HG02678 (cell line): ENCODE measurements around the gene ADAMTS12.
"Not testable (repeated sequence)": the region's sequence is repeated elsewhere in the genome, so short reads cannot be mapped to it uniquely, and the experiment has no call there.

ENCODE experiments used
- ATAC-seq: cut with Tn5 transposase; IDR thresholded peaks from one replicate; pipeline ENCODE4 v1.9.1; 2021; ENCODE audit warnings: mild to moderate bottlenecking, moderate library complexity; ENCODE audit not compliant: unreplicated experiment

The ADAMTS12 gene

GRCh38 chr5:33914844-33915243 lies 23.1 kb upstream of the ADAMTS12 start:
- ATAC-seq, result not testable (repeated sequence)

- not testable (repeated sequence) for ATAC-seq
Observed at GRCh38 chr5:33906248-33906647, 14.5 kb upstream of the ADAMTS12 start.

DNA sequence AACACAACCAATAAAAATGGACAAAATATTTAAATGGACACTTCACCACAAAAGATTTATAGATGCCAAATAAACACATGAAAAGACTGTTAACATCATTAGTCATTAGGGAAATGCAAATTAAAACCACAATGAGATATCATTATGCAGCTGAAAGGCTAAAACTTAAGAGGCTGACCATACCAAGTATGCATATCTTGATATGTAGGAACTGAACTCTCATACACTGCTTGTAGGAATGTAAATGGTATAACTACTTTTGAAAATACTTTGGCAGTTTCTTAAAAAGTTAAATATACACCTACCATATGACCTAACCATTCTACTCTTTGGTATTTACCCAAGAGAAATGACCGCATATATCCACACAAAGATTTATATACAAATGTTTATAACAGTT lies 13.6 kb upstream of the ADAMTS12 start:
- ATAC-seq, result no peak

GRCh38 chr5:33903118-33903517 lies 11.3 kb upstream of the ADAMTS12 start:
- ATAC-seq, result no peak

GRCh38 chr5:33901156-33901555 lies 9.4 kb upstream of the ADAMTS12 start:
- ATAC-seq, result no peak

GRCh38 chr5:33894566-33894965 lies 2.8 kb upstream of the ADAMTS12 start:
- no peak for ATAC-seq

DNA sequence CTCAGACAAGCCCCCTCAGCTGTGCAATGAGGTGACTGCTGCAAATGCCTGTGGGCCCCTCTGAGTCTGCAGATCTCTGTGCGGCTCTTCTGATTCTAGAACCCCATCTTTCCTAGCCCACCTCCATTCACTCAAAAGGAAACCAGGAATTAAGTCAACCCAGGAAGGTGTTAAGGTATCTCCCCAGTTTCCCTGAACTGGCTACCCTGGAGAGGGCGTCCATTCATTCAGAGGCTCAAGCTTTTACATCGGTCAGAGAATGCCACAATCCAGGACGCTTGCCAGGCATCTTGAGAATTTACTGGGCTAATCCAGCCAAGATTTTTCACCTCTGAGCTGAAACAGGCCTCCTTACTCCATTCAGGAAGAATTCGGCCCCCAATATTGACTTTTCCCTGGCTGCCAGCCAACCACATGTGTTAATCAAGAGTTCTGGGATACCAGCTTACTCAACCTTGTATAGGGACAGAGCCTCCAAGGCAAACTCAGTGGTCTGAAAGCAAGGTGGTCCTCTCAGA lies 889 bp upstream of the ADAMTS12 start:
- no peak for ATAC-seq

DNA sequence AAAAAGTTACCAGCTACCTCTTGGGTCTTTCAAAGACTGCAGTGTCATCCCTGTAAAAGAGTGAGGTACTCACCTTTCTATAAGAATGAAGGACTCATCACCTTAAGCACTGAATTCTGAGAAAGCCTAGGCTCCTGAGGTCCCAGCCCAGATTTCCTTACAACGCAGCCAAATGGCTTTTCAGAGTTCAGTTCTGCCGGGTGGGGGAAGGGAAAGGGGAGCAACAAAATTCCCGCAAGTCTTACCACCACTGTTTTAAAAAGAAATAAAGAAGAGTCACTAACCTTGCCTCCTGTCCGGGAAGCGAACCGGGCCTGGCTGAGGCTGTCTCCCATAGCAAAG lies 373 bp downstream of the ADAMTS12 start:
- ATAC-seq, result no peak

DNA sequence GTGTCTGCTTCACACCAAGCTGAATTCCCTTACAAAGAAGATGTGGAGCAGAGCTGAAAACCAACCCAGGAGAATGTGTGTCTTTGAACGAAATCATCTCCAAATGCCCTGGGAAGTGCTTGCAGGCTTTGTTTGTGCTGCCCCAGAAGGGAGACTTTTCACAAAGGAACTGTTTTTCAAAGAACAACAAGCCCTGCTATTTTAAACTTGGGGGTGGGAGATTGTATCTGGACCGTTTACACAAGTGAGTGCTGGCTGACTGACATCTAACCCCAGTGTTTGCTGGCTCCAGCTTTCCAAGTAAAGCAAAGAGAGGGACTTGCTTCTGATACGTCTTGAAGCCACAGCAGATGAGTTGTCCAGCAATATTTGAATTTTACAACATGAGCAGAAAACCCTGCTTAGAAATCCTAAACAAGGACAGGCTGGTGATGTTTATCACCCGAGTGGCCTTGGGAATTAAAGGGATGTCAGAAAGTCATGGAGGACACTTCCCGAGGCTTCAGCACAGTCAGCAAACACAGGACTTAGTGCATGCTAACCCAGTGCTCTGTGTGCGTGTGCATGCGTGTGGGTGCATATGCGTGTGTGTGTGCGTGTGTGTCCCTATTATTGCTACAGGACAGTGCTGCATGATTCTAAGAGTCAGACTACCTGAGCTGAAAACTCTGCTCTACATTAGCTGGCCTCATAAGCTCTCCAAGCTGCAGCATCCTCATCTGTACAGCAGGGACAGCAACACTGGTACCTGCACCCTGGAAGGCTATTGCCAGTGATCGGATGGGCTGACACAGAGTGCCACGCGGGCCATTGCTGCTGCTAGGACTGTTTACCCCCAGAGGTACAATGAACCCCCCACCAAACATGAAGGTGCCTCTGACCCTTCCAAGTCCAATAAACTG lies 1.4 kb downstream of the ADAMTS12 start:
- no peak for ATAC-seq

- no peak for ATAC-seq
Observed at GRCh38 chr5:33888587-33888986, 3.2 kb downstream of the ADAMTS12 start.

GRCh38 chr5:33887268-33887667 lies 4.5 kb downstream of the ADAMTS12 start:
- ATAC-seq, result no peak

GRCh38 chr5:33886283-33886682 lies 5.5 kb downstream of the ADAMTS12 start:
- ATAC-seq, result no peak

GRCh38 chr5:33885679-33886078 lies 6.1 kb downstream of the ADAMTS12 start:
- ATAC-seq, result no peak

GRCh38 chr5:33883482-33883881 lies 8.3 kb downstream of the ADAMTS12 start:
- no peak for ATAC-seq

- ATAC-seq, result no peak
Observed at GRCh38 chr5:33880319-33880718, 11.5 kb downstream of the ADAMTS12 start.

DNA sequence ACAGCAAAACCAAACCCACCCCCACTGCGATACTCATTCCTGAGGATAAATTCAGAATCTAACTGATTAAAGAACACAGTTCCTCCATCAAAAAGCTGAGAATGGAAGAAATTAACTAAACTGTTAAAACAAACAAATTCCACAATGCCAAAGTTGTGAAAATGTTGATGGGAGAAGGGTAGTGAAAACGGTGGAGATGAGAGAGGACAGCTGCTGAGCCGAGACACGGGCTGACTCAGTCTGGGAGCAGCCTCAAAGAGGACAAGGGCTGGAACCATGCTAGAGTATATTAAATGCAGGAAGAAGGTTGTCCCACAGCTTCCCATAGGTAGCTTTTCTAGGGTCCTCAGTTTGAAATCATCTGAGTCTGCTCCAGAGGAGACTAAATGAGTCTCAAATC lies 14.3 kb downstream of the ADAMTS12 start:
- no peak for ATAC-seq

DNA sequence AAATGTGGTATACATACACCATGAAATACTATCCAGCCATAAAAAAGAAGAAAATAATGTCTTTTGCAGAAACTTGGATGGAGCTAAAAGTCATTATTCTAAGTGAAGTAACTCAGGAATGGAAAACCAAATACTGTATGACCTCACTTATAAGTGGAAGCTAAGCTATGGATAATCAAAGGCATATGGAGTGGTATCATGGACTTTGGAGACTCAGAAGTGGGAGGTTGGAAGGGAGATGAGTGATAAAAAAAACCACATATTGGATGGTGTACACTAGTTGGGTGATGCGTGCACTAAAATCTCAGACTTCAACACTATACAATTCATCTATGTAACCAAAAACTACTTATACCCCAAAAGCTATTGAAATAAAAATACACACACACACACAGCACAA lies 24.5 kb downstream of the ADAMTS12 start:
- ATAC-seq, result no peak

- not testable (repeated sequence) for ATAC-seq
Observed at GRCh38 chr5:33859177-33859576, 32.6 kb downstream of the ADAMTS12 start.

DNA sequence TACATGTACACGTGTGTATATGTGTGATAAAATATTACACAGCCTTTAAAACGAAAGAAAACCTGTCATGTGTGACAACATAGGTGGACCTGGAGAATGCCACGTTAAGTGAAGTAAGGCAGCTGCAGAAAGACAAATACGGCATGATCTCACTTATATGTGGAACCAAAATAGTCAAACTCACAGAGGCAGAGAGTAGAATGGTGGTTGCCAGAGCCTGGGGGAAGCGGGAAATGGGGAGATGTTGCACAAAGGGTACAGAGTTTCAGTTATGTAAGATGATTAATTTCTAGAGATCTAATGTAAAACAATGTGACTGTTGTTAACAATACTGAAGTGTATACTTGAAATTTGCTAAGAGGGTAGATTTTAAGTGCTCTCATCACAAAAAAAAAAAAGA lies 34.8 kb downstream of the ADAMTS12 start:
- peak; percentile 75 for ATAC-seq

DNA sequence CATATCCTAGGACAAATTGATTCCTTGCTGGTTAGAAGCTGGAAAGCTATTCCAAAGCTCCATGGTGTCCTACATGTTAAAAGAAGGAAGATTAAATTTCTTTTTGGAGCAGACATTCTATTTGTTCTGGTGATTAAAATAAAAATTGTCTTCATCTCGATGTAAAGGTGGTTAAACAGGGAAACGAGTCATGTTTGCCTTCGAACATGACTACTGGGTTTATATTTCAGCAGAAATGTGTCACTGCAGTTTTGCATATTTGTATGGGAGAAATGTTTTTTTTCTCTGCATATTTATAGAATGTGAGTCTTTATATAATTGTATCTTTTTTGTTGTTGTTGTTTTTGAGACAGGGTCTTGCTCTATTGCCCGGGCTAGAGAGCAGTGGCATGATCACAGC lies 36.4 kb downstream of the ADAMTS12 start:
- ATAC-seq, result no peak

DNA sequence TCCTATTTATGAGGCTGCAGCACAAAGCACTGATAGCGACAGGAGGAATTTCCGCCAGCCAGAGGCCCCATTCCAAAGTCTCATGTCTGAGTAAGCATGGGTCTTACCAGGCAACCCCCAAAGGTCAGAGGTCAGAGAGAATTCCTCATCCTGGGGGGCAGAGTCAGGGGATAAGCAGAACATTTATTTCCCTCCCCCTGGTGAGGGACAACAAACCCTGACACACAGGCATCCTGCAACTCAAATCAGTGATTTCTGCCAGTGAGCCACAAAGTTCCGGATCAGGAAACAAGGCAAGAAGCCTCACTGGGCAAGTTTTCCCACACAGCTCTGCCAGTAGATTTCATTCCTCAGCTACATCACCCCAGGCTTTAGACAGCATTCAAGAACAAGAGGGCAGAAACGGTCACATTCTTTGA lies 37.0 kb downstream of the ADAMTS12 start:
- ATAC-seq, result no peak

DNA sequence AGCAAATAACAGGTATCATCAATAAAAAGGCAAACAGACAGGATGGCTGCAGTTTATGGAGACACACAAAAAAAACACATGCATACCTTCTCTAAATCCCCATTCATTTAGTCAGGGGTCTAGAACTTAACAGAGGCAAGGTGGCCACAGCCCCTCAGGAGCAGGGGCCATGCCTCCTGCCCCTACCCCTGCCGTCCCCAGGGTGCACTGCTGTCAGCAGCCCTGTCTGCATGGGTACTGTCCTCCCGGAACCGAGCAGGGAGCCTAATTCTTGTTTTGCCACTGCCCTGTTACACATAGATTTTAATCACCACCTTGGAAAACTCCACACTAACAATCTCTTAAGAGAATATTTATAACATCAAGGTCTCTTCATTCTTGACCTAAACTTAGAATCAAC lies 39.0 kb downstream of the ADAMTS12 start:
- no peak for ATAC-seq

DNA sequence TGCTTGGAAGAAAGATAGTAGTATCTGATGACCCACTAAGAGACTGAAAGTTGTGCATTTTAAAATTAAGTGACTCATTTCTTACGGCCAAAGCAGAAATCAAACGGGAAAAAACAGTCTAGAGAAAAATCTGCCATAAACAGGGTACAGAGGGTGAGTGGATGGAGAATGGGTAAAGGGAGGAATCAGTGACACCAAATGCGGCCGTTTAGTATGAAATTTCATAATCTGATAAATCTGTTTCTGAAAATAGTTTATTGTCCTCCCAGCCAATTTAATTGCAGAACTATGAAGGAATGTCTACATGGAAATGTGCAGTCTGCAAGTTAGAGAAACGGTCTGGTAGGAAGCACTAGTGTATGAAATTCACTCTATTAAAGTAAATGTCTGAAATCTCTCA lies 39.5 kb downstream of the ADAMTS12 start:
- ATAC-seq, result no peak
